ENCODE results near the gene ELAC1. TPM values are rescaled to one million over a fixed set of nuclear protein-coding genes. Genes with fewer than 3 reads are reported as not detected.
"Not testable (repeated sequence)": the region's sequence is repeated elsewhere in the genome, so short reads cannot be mapped to it uniquely, and the experiment has no call there.

The ELAC1 gene
- total RNA-seq, 2 experiments from 2014 or later, result 9.6 to 10.1 TPM

- Mint-ChIP-seq H3K4me3 (no peak overlapping the region), H3K4me1 (no peaks in the 10 kb centered on the region), H3K9me3 (peaks cover 12% of the 10 kb centered on the region), H3K27ac (no peak overlapping the region), H3K36me3 (peaks cover 40% of the 10 kb centered on the region), H3K27me3 (no peaks in the 10 kb centered on the region)
- DNase-seq, result no peak
- ATAC-seq (ENCODE audit: low read depth), result no peak
- POLR2A ChIA-PET, result no interaction called here
These were observed 14.4 kb downstream of the ELAC1 start for GRCh38 chr18:50982086-50982801.

GRCh38 chr18:50982802-50983179, 15.0 kb downstream of the ELAC1 start:
- DNase-seq (no peak), ATAC-seq (ENCODE audit: low read depth) (no peak)
- H3K4me1 Mint-ChIP-seq, result no peaks in the 10 kb centered on the region
- no peaks in the 10 kb centered on the region for H3K27me3 Mint-ChIP-seq
- POLR2A ChIA-PET, result no interaction called here
- no peak overlapping the region for H3K4me3 Mint-ChIP-seq
- peaks cover 37% of the 10 kb centered on the region for H3K36me3 Mint-ChIP-seq
- H3K9me3 Mint-ChIP-seq, result peaks cover 9% of the 10 kb centered on the region
- H3K27ac Mint-ChIP-seq, result no peak overlapping the region

- Mint-ChIP-seq H3K36me3 (peaks cover 14% of the 10 kb centered on the region), H3K27ac (no peak overlapping the region), H3K27me3 (no peaks in the 10 kb centered on the region), H3K9me3 (no peaks in the 10 kb centered on the region), H3K4me3 (no peak overlapping the region), H3K4me1 (no peaks in the 10 kb centered on the region)
- ATAC-seq (ENCODE audit: low read depth) (no peak), DNase-seq (no peak)
- POLR2A ChIA-PET, result interaction anchor here (1.3 kb wide), 1 partner anchor 44 kb away, joined by 4 read pairs; the partner anchor contains the start of gene SMAD4
These were observed 18.7 kb downstream of the ELAC1 start for GRCh38 chr18:50986360-50987087.

GRCh38 chr18:50987261-50987660, 19.4 kb downstream of the ELAC1 start:
- DNase-seq (no peak), ATAC-seq (ENCODE audit: low read depth) (no peak)
- Mint-ChIP-seq H3K4me3 (no peak overlapping the region), H3K9me3 (no peaks in the 10 kb centered on the region), H3K4me1 (no peaks in the 10 kb centered on the region), H3K27me3 (no peaks in the 10 kb centered on the region), H3K36me3 (peaks cover 16% of the 10 kb centered on the region), H3K27ac (no peak overlapping the region)
- POLR2A ChIA-PET, result interaction anchor here (1.2 to 1.3 kb wide), 2 partner anchors 19 to 43 kb away, joined by 3 to 4 read pairs; partner anchors contain the start of genes ELAC1 and SMAD4

GRCh38 chr18:50989711-50990110, 21.9 kb downstream of the ELAC1 start:
- Mint-ChIP-seq H3K36me3 (peaks cover 10% of the 10 kb centered on the region), H3K4me3 (no peak overlapping the region), H3K27ac (no peak overlapping the region), H3K4me1 (no peaks in the 10 kb centered on the region), H3K27me3 (no peaks in the 10 kb centered on the region), H3K9me3 (no peaks in the 10 kb centered on the region)
- POLR2A ChIA-PET, result no interaction called here
- no peak for ATAC-seq (ENCODE audit: low read depth)
- no peak for DNase-seq

- Mint-ChIP-seq H3K27ac (no peak overlapping the region), H3K27me3 (no peaks in the 10 kb centered on the region), H3K4me3 (no peak overlapping the region), H3K4me1 (no peaks in the 10 kb centered on the region), H3K9me3 (no peaks in the 10 kb centered on the region), H3K36me3 (peaks cover 7% of the 10 kb centered on the region)
- ATAC-seq (ENCODE audit: low read depth), result no peak
- no peak for DNase-seq
- POLR2A ChIA-PET, result no interaction called here
These were observed 24.5 kb downstream of the ELAC1 start for GRCh38 chr18:50992351-50992762.

- H3K4me3 Mint-ChIP-seq, result no peak overlapping the region
- peaks cover 2% of the 10 kb centered on the region for H3K9me3 Mint-ChIP-seq
- POLR2A ChIA-PET, result no interaction called here
- no peaks in the 10 kb centered on the region for H3K4me1 Mint-ChIP-seq
- peaks cover 5% of the 10 kb centered on the region for H3K36me3 Mint-ChIP-seq
- H3K27me3 Mint-ChIP-seq, result no peaks in the 10 kb centered on the region
- H3K27ac Mint-ChIP-seq, result no peak overlapping the region
- DNase-seq, result no peak
- ATAC-seq (ENCODE audit: low read depth), result no peak
These were observed 26.2 kb downstream of the ELAC1 start for GRCh38 chr18:50994031-50994430.

GRCh38 chr18:51003174-51003573, 35.3 kb downstream of the ELAC1 start:
- not testable (repeated sequence) for ATAC-seq (ENCODE audit: low read depth); H3K4me1 Mint-ChIP-seq; DNase-seq

GRCh38 chr18:51006061-51006818, 38.4 kb downstream of the ELAC1 start:
- no peaks in the 10 kb centered on the region for H3K4me1 Mint-ChIP-seq
- peaks cover 6% of the 10 kb centered on the region for H3K36me3 Mint-ChIP-seq
- no peak for DNase-seq
- H3K9me3 Mint-ChIP-seq, result peaks cover 9% of the 10 kb centered on the region
- H3K27me3 Mint-ChIP-seq, result no peaks in the 10 kb centered on the region
- ATAC-seq (ENCODE audit: low read depth), result no peak
- no peak overlapping the region for H3K4me3 Mint-ChIP-seq
- no peak overlapping the region for H3K27ac Mint-ChIP-seq
- POLR2A ChIA-PET, result no interaction called here

More at GRCh38 chr18:51003174-51003573, 35.3 kb downstream of the ELAC1 start:
- H3K36me3 Mint-ChIP-seq, H3K9me3 Mint-ChIP-seq, H3K27me3 Mint-ChIP-seq, H3K4me3 Mint-ChIP-seq, POLR2A ChIA-PET, H3K27ac Mint-ChIP-seq: not testable (repeated sequence)

- H3K27me3 Mint-ChIP-seq, result no peaks in the 10 kb centered on the region
- no peaks in the 10 kb centered on the region for H3K4me1 Mint-ChIP-seq
- H3K36me3 Mint-ChIP-seq, result no peaks in the 10 kb centered on the region
- H3K9me3 Mint-ChIP-seq, result peaks cover 5% of the 10 kb centered on the region
- ATAC-seq (ENCODE audit: low read depth) (no peak), DNase-seq (no peak)
- no peak overlapping the region for H3K27ac Mint-ChIP-seq
- POLR2A ChIA-PET, result no interaction called here
- no peak overlapping the region for H3K4me3 Mint-ChIP-seq
These were observed 39.3 kb downstream of the ELAC1 start for GRCh38 chr18:51006948-51007789.

- Mint-ChIP-seq H3K9me3 (peaks cover 4% of the 10 kb centered on the region), H3K4me3 (no peak overlapping the region), H3K27ac (no peak overlapping the region), H3K36me3 (no peaks in the 10 kb centered on the region), H3K27me3 (no peaks in the 10 kb centered on the region), H3K4me1 (no peaks in the 10 kb centered on the region)
- DNase-seq, result no peak
- ATAC-seq (ENCODE audit: low read depth), result no peak
- POLR2A ChIA-PET, result no interaction called here
These were observed 39.9 kb downstream of the ELAC1 start for GRCh38 chr18:51007790-51008139.

GRCh38 chr18:51009072-51009471, 41.2 kb downstream of the ELAC1 start:
- Mint-ChIP-seq H3K27me3 (no peaks in the 10 kb centered on the region), H3K4me1 (no peaks in the 10 kb centered on the region), H3K27ac (no peak overlapping the region), H3K9me3 (no peaks in the 10 kb centered on the region), H3K36me3 (peaks cover 1% of the 10 kb centered on the region), H3K4me3 (no peak overlapping the region)
- no peak for ATAC-seq (ENCODE audit: low read depth)
- DNase-seq, result no peak
- POLR2A ChIA-PET, result no interaction called here

GRCh38 chr18:51010218-51010617, 42.4 kb downstream of the ELAC1 start:
- Mint-ChIP-seq H3K27me3 (no peaks in the 10 kb centered on the region), H3K4me3 (no peak overlapping the region), H3K4me1 (no peaks in the 10 kb centered on the region), H3K9me3 (peaks cover 2% of the 10 kb centered on the region), H3K36me3 (peaks cover 1% of the 10 kb centered on the region), H3K27ac (no peak overlapping the region)
- ATAC-seq (ENCODE audit: low read depth), result no peak
- no peak for DNase-seq
- POLR2A ChIA-PET, result interaction anchor here (0.6 kb wide), 1 partner anchor 9 kb away, joined by 5 read pairs; no protein-coding TSS in a partner anchor

Data from activated naive CD8-positive, alpha-beta T cell treated with anti-CD3 and anti-CD28 coated beads, Interleukin-2, amount 10 ng/mL, durations not matched to agents 7 days and 5 days (primary cell).